ENCODE results near the gene TMEM50B.
A peak's percentile ranks its signal among the peaks of the same experiment; 100 is the strongest.

TMEM50B gene

DNA sequence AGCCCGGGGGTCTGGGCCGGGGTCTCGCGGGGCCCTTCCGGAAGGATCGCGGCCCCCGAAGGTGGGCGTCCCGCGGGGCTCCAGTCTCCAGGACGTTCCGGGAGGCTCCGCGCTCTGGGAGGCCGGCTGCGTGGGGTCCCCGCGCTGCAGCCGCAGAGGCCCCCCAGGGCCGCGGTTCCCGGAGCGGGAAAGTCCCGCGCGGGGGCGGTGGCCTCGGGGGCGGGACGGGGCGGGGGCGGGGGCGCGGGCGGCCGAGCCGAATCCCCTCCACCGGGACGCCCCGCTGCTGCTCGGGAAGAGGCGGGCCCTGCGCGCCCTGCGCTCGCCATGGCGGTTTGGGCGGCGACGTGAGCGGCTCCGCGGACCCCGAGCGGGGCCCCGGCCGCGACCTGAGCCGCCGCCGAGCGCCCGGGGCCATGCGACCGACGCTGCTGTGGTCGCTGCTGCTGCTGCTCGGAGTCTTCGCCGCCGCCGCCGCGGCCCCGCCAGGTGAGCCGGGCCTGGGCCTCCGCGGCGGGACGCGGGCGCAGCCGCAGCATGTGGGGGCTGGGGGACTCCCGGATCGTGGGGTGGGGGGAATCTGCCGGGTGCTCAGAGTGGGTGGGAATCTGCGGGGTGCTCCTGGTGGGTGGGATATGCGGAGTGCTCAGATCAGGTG lies 76.5 kb downstream of the TMEM50B start, which contains the start of gene IFNGR2:
IFNGR2 (plus strand) TSS at position 286 of the 658 bp plus-strand sequence; CDS start at position 417, 131 bp downstream.
- no peaks in the 10 kb centered on the region for H3K36me3 ChIP-seq (ENCODE audit: insufficient read depth, low read length)
- H3K4me1 ChIP-seq (ENCODE audit: insufficient read depth, low read length): peaks cover 5% of the 10 kb centered on the region
- no peaks in the 10 kb centered on the region for H3K9me3 ChIP-seq (ENCODE audit: control insufficient read depth, insufficient read depth, low read length)
- H3K9ac ChIP-seq (ENCODE audit: low read depth, low read length): peak within 1 kb of the TSS; percentile 80

GRCh38 chr21:33402001-33402979 lies 77.5 kb downstream of the TMEM50B start:
- Histone ChIP-seq H3K36me3 (ENCODE audit: insufficient read depth, low read length) (no peaks in the 10 kb centered on the region), H3K4me1 (ENCODE audit: insufficient read depth, low read length) (peaks cover 5% of the 10 kb centered on the region), H3K9ac (ENCODE audit: low read depth, low read length) (peak overlapping the region; percentile 80), H3K9me3 (ENCODE audit: control insufficient read depth, insufficient read depth, low read length) (no peaks in the 10 kb centered on the region)

DNA sequence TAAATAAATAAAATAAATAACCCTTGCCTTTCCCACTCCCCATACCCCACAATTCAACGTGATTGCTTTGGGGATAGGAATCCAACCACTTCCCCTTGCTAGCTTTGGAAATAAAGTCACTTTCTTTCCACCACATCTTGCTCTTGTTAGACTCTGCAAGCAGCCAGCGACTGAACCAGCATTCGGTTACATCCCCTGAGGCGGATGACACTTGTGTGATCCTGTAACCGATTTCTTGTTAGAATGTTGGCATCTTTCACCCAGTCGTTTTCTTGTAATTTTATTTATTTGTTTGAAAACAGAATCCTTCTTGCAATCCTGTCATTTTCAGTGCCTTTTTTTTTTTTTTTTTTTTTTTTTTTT lies 78.2 kb downstream of the TMEM50B start:
- H3K9me3 ChIP-seq (ENCODE audit: control insufficient read depth, insufficient read depth, low read length): no peaks in the 10 kb centered on the region
- peaks cover 5% of the 10 kb centered on the region for H3K4me1 ChIP-seq (ENCODE audit: insufficient read depth, low read length)
- no peak overlapping the region for H3K9ac ChIP-seq (ENCODE audit: low read depth, low read length)
- no peaks in the 10 kb centered on the region for H3K36me3 ChIP-seq (ENCODE audit: insufficient read depth, low read length)
